Fibroblast of villous mesenchyme (primary cell): ENCODE measurements around the gene OR6C4. TPM values are rescaled to one million over a fixed set of nuclear protein-coding genes. Genes with fewer than 3 reads are reported as not detected.
"Not testable (repeated sequence)": the region's sequence is repeated elsewhere in the genome, so short reads cannot be mapped to it uniquely, and the experiment has no call there.

Source experiments
- DNase-seq: peaks from one replicate; pipeline ENCODE4 v3.0.0-alpha.2; 2010; ENCODE audit warnings: low read depth
- H3K4me3 ChIP-seq: 2 replicates; pipeline ENCODE4 v1.5.1; 2011; ENCODE audit warnings: low read depth, mild to moderate bottlenecking, low read length
- CTCF ChIP-seq: IDR thresholded peaks from 2 replicates; pipeline ENCODE4 v1.5.1; 2012; ENCODE audit warnings: low read depth, mild to moderate bottlenecking, low read length; ENCODE audit not compliant: insufficient read depth
- total RNA-seq: library from RNA; depleted of rRNA; stranded (reverse); fragments of >200 nt; gene quantifications from 2 replicates; pipeline ENCODE4 v1.2.3, GENCODE V29; 2012

OR6C4 gene
- total RNA-seq, 1 donor: not detected

- H3K4me3 ChIP-seq: no peak overlapping the region
- no peak for DNase-seq
- TF ChIP-seq CTCF: no peak
These were observed 4.9 kb downstream of the OR6C4 start for GRCh38 chr12:55554296-55554695.

GRCh38 chr12:55570060-55570459 lies 20.7 kb downstream of the OR6C4 start:
- not testable (repeated sequence) for H3K4me3 ChIP-seq, DNase-seq

- H3K4me3 ChIP-seq, DNase-seq: not testable (repeated sequence)
These were observed 21.3 kb downstream of the OR6C4 start for GRCh38 chr12:55570689-55571088.

- H3K4me3 ChIP-seq: no peak within 1 kb of the TSS
- no peak for DNase-seq
- no peak for TF ChIP-seq CTCF
These were observed 22.8 kb downstream of the OR6C4 start, which contains the start of gene OR2AP1 for GRCh38 chr12:55572168-55572567. Gene OR2AP1, plus strand, starts transcription at chr12:55572468. Its CDS starts 1,947 bp downstream, at chr12:55574415.

GRCh38 chr12:55582066-55582465 lies 32.7 kb downstream of the OR6C4 start:
- DNase-seq: no peak
- TF ChIP-seq CTCF: no peak
- H3K4me3 ChIP-seq: no peak overlapping the region

- TF ChIP-seq CTCF: no peak
- DNase-seq: no peak
- H3K4me3 ChIP-seq: no peak overlapping the region
These were observed 36.4 kb downstream of the OR6C4 start for GRCh38 chr12:55585817-55586216.

GRCh38 chr12:55590152-55590551 lies 40.8 kb downstream of the OR6C4 start:
- not testable (repeated sequence) for DNase-seq

More at GRCh38 chr12:55590152-55590551, 40.8 kb downstream of the OR6C4 start:
- not testable (repeated sequence) for H3K4me3 ChIP-seq

Other genes with a start within 250 kb of the OR6C4 start
- gene OR6C1, start 235.3 kb upstream of the OR6C4 start, total RNA-seq: not detected in 2 replicates
- not detected in 2 replicates for gene OR6C3, start 218.9 kb upstream of the OR6C4 start, total RNA-seq
- not detected in 2 replicates for gene OR6C75, start 186.6 kb upstream of the OR6C4 start, total RNA-seq
- not detected in 2 replicates for gene OR6C65, start 149.1 kb upstream of the OR6C4 start, total RNA-seq
- gene OR6C76, start 123.3 kb upstream of the OR6C4 start, total RNA-seq: not detected in 2 replicates
- not detected in 2 replicates for gene OR6C2, start 105.5 kb upstream of the OR6C4 start, total RNA-seq
- not detected in 2 replicates for gene OR6C70, start 79.5 kb upstream of the OR6C4 start, total RNA-seq
- not detected in 2 replicates for gene OR6C68, start 57.2 kb upstream of the OR6C4 start, total RNA-seq
- not detected in 2 replicates for gene OR2AP1, start 22.9 kb downstream of the OR6C4 start, total RNA-seq
- gene OR10P1, start 87.3 kb downstream of the OR6C4 start, total RNA-seq: under 0.01 TPM in 1 of 2 replicates, not detected in the other
- 1.3 TPM in 2 replicates for gene ITGA7, start 158.3 kb downstream of the OR6C4 start, total RNA-seq
- 36.3 and 54.4 TPM in 2 replicates for gene BLOC1S1, start 166.4 kb downstream of the OR6C4 start, total RNA-seq
- gene RDH5, start 170.8 kb downstream of the OR6C4 start, total RNA-seq: 3.9 and 6.0 TPM in 2 replicates
- 2,280 and 2,284 TPM in 2 replicates for gene CD63, start 179.4 kb downstream of the OR6C4 start, total RNA-seq
- gene GDF11, start 193.5 kb downstream of the OR6C4 start, total RNA-seq: 3.9 and 6.5 TPM in 2 replicates